ENCODE data around the gene CISD3. TPM values are rescaled to one million over a fixed set of nuclear protein-coding genes. Genes with fewer than 3 reads are reported as not detected.

The CISD3 gene
- total and polyA plus RNA-seq, 2 of the 4 experiments (the other 2 are of a cell fraction), result 1.3 to 14.1 TPM

- ATAC-seq (ENCODE audit: low read depth) (no peak), DNase-seq (no peak)
- Histone ChIP-seq H2BK15ac (ENCODE audit: low read depth, low read length) (no peak overlapping the region), H3K79me1 (ENCODE audit: low read depth in 1 of 2, low read length in 2 of 2) (peaks cover 17 to 45% of the 10 kb centered on the region in 2 experiments; a peak in 3 of 4 replicates), H3K14ac (replicated peaks; ENCODE audit: low read depth, low read length) (no peak overlapping the region), H4K91ac (ENCODE audit: insufficient read depth, low read depth, low read length) (no peak overlapping the region), H4K5ac (ENCODE audit: low read depth, low read length) (no peak overlapping the region), H3K9me3 (ENCODE audit: control insufficient read depth, insufficient read depth, low read length) (no peaks in the 10 kb centered on the region), H3K4ac (ENCODE audit: low read depth, low read length) (no peak overlapping the region), H2BK120ac (ENCODE audit: low read depth, low read length) (no peak overlapping the region), H3K18ac (ENCODE audit: low read depth, low read length) (no peak overlapping the region), H2AK5ac (ENCODE audit: low read depth, low read length) (no peak overlapping the region), H3K56ac (ENCODE audit: extremely low read depth, insufficient read depth, low read length) (no peak overlapping the region), H3K9ac (ENCODE audit: low read depth, low read length) (no peak overlapping the region), H3K4me2 (ENCODE audit: low read depth, low read length) (no peak overlapping the region), H2BK20ac (ENCODE audit: low read depth, low read length) (no peak overlapping the region), H3K23ac (ENCODE audit: low read depth, low read length) (no peak overlapping the region), H3K4me1 (ENCODE audit: control insufficient read depth, insufficient read depth, low read length) (peaks cover 4% of the 10 kb centered on the region; the same call in 1 of the 2 replicates), H3K36me3 (ENCODE audit: control insufficient read depth, insufficient read depth, low read length) (peaks cover 48% of the 10 kb centered on the region), H2BK5ac (ENCODE audit: low read depth, low read length, poor library complexity, severe bottlenecking) (no peak overlapping the region), H4K8ac (ENCODE audit: low read depth in 2 of 2, low read length in 2 of 2) (no peak overlapping the region), H2AFZ (replicated peaks; ENCODE audit: low read length, poor library complexity) (no peak overlapping the region), H2AK9ac (replicated peaks; ENCODE audit: low read depth, low read length, poor library complexity) (no peak overlapping the region), H3K4me3 (ENCODE audit: insufficient read depth, low read depth, low read length) (no peak overlapping the region), H3K27me3 (ENCODE audit: control insufficient read depth, insufficient read depth, low read length) (no peaks in the 10 kb centered on the region), H4K20me1 (ENCODE audit: insufficient read depth, low read length) (peaks cover 27% of the 10 kb centered on the region; the same call in 1 of the 2 replicates), H3K27ac (ENCODE audit: insufficient read depth, low read length) (no peak overlapping the region), H3K9me1 (ENCODE audit: insufficient read depth, low read length) (peaks cover 3% of the 10 kb centered on the region; the same call in 1 of the 2 replicates)
- CTCF ChIA-PET, result interaction anchor here (0.6 kb wide), 1 partner anchor 22 kb away, joined by 4 read pairs; no protein-coding TSS in a partner anchor
- WGBS, 2 experiments (ENCODE audit: extremely low coverage in 2 of 2, insufficient read length in 1 of 2), result 68% methylated on average over 6 of the region's 13 CpGs; no CpG with 5 or more reads in 1 of the 2 experiments
- no TSS peak for BruUV-seq (replicated peaks)
- TF ChIP-seq ELK1 (IDR thresholded peaks at IDR 0.05; ENCODE audit: borderline replicate concordance, low read depth, low read length) (no peak), RFX5 (IDR thresholded peaks at IDR 0.05; ENCODE audit: low read depth, low read length) (no peak), CHD1 (IDR thresholded peaks at IDR 0.05; ENCODE audit: low read depth, low read length) (no peak), RAD21 (IDR thresholded peaks at IDR 0.05; ENCODE audit: low read length) (no peak)
- dilution Hi-C loops (cut with HindIII; ENCODE audit: low sequenced_read_pairs, unreplicated experiment) (no loop called here), intact Hi-C loops (cut with micrococcal nuclease) (no loop called here), in situ Hi-C loops (cut with MboI; ENCODE audit: low sequenced_read_pairs) (no loop called here)
- POLR2A ChIA-PET (ENCODE audit: unreplicated experiment), result no interaction called here
Observed at GRCh38 chr17:38709864-38710603, 20.1 kb upstream of the CISD3 start.
